ENCODE measurements around the gene SCYL1. TPM values are rescaled to one million over a fixed set of nuclear protein-coding genes. Genes with fewer than 3 reads are reported as not detected.

The SCYL1 gene
- total and polyA plus RNA-seq, 4 donors, result 54.3 to 107 (median 86.5) TPM

DNA sequence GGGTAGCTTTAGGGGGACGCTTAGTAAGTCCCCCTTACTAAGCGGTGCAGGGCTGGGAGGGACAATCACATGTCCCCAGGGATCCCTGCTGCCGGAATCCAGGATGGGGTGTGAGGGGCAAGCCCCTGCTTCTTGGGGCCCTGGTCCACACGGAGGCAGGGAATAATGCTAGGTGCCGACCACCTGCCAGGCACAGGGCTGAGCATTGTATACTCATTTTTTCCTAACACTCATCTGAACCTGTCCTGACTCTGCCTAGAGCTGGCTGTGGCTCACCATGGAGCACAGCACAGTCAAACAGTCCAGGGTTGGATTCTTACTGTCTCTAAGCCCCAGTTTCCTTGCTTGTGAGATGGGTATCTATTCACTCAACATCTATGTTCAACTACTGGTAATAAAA, 34.7 kb downstream of the SCYL1 start:
- 66 to 93% methylated on average over 5 of the region's 5 CpGs for WGBS, 2 donors
- peaks cover 0 to 2% (median 0%) of the 10 kb centered on the region in 3 donors for H3K27me3 ChIP-seq (ENCODE audit: control insufficient read depth in 3 of 3, insufficient read depth in 3 of 3, low read length in 2 of 3)
- no peak overlapping the region for H3K4me3 ChIP-seq
- TF ChIP-seq, protein P1, sequence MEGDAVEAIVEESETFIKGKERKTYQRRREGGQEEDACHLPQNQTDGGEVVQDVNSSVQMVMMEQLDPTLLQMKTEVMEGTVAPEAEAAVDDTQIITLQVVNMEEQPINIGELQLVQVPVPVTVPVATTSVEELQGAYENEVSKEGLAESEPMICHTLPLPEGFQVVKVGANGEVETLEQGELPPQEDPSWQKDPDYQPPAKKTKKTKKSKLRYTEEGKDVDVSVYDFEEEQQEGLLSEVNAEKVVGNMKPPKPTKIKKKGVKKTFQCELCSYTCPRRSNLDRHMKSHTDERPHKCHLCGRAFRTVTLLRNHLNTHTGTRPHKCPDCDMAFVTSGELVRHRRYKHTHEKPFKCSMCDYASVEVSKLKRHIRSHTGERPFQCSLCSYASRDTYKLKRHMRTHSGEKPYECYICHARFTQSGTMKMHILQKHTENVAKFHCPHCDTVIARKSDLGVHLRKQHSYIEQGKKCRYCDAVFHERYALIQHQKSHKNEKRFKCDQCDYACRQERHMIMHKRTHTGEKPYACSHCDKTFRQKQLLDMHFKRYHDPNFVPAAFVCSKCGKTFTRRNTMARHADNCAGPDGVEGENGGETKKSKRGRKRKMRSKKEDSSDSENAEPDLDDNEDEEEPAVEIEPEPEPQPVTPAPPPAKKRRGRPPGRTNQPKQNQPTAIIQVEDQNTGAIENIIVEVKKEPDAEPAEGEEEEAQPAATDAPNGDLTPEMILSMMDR (IDR thresholded peaks at IDR 0.05; ENCODE audit: control extremely low read depth, extremely low read depth), result no peak
- DNase-seq (peak in 1 of 3 donors; percentile 13), ATAC-seq (ENCODE audit: insufficient read depth, low FRiP score) (no peak)
- H3K4me1 ChIP-seq (ENCODE audit: control insufficient read depth in 5 of 5, insufficient read depth in 5 of 5, low read length in 5 of 5), result peaks cover 0 to 58% (median 30%) of the 10 kb centered on the region in 5 donors
- peak overlapping the region in 1 of 2 donors; percentile 58 for H3K9ac ChIP-seq (ENCODE audit: insufficient read depth in 1 of 2, low read length in 2 of 2)
- peaks cover 0 to 2% (median 0%) of the 10 kb centered on the region in 4 donors for H3K36me3 ChIP-seq (ENCODE audit: control insufficient read depth in 4 of 4, insufficient read depth in 4 of 4, low read length in 4 of 4)
- no peaks in the 10 kb centered on the region for H3K9me3 ChIP-seq (ENCODE audit: control insufficient read depth in 4 of 4, insufficient read depth in 3 of 4, low read length in 3 of 4)
- H3K27ac ChIP-seq (ENCODE audit: low read depth in 1 of 2, low read length in 1 of 2), result peak overlapping the region; percentile 66 to 90

DNA sequence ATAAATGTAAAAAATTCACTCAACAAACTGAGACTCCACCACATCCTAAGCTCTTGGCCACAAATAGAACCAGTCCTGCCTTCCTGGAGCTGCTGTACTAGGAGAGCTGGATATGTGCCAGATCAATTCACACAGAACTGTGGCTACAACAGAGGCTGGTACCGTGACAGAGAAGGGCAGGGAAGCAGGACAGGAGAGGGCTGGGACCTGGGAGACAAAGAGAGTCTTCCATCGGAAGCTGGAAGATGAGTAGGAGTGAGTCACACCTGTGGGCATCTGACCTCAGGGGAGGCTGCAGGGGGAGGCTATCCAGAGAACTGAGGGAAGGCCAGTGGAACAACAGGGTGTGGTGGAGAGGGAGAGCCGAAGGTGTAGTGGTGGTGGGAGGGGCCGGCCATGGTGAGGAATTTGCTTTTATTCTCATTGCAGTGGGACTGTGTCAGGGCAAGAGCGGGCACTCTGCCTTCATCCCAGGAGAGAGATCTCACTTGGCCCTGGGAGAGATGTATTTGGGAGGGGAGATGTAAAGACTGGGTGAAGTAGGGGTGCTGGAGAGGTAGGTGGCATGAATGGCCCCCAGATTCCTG, 35.2 kb downstream of the SCYL1 start:
- Histone ChIP-seq H3K4me1 (ENCODE audit: control insufficient read depth in 5 of 5, insufficient read depth in 5 of 5, low read length in 5 of 5) (peaks cover 0 to 58% (median 30%) of the 10 kb centered on the region in 5 donors), H3K4me3 (no peak overlapping the region), H3K9ac (ENCODE audit: insufficient read depth in 1 of 2, low read length in 2 of 2) (peak overlapping the region in 1 of 2 donors; percentile 58), H3K27me3 (ENCODE audit: control insufficient read depth in 3 of 3, insufficient read depth in 3 of 3, low read length in 2 of 3) (peaks cover 0 to 2% (median 0%) of the 10 kb centered on the region in 3 donors), H3K36me3 (ENCODE audit: control insufficient read depth in 4 of 4, insufficient read depth in 4 of 4, low read length in 4 of 4) (peaks cover 0 to 2% (median 0%) of the 10 kb centered on the region in 4 donors), H3K27ac (ENCODE audit: low read depth in 1 of 2, low read length in 1 of 2) (peak overlapping the region in 1 of 2 donors; percentile 90), H3K9me3 (ENCODE audit: control insufficient read depth in 4 of 4, insufficient read depth in 3 of 4, low read length in 3 of 4) (no peaks in the 10 kb centered on the region)
- DNase-seq (peak in 2 of 3 donors; percentile 51 to 65), ATAC-seq (ENCODE audit: insufficient read depth, low FRiP score) (no peak)
- 47 to 64% methylated on average over 5 of the region's 5 CpGs for WGBS, 2 donors
- TF ChIP-seq, protein P1 (IDR thresholded peaks at IDR 0.05; ENCODE audit: control extremely low read depth, extremely low read depth), result no peak

DNA sequence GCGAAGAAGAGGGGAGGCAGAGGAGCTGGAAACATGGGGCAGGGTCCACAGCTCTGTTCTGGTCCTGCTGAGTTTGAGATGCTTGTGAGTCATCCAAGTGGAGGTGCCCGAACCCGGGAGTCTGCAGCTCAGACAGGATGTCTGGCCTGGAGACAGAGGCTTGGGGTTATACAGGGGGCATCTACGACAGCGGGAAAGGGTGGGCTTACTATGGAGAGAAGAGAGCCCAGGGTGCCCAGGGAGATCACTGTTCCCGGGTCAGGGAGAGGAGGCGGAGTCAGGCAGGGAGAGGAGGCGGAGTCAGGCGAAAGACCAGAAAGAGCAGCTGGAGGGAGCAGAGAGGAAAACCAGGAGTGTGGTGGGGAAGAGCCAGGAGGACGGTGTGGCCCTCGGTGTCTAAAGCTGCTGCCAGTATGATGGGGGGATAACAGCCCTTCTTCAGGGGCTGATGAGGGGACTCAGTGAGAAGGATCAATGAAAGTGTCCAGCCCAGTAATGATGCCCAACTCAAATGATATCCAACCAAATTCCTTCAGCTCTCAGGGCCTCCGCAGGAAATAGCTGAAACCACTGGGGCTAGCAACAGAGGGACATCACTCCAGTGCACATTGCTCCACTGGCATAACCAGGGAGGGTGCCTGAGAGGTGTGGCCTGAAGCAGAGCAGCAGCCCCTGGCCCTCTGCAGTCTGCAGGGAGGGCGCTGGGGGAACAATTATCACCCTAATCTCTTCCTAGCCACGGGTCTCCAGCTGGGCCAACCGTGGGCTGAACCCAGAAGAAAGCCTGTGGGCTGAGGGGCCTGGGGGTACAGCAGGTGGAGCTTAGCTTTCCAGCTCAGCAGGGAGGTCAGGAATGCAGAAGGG, 35.9 kb downstream of the SCYL1 start:
- H3K27ac ChIP-seq (ENCODE audit: low read depth in 1 of 2, low read length in 1 of 2), result peak overlapping the region in 1 of 2 donors; percentile 90
- peaks cover 0 to 2% (median 0%) of the 10 kb centered on the region in 4 donors for H3K36me3 ChIP-seq (ENCODE audit: control insufficient read depth in 4 of 4, insufficient read depth in 4 of 4, low read length in 4 of 4)
- H3K9me3 ChIP-seq (ENCODE audit: control insufficient read depth in 4 of 4, insufficient read depth in 3 of 4, low read length in 3 of 4), result no peaks in the 10 kb centered on the region
- peaks cover 0 to 50% (median 30%) of the 10 kb centered on the region in 5 donors for H3K4me1 ChIP-seq (ENCODE audit: control insufficient read depth in 5 of 5, insufficient read depth in 5 of 5, low read length in 5 of 5)
- peaks cover 0 to 2% (median 0%) of the 10 kb centered on the region in 3 donors for H3K27me3 ChIP-seq (ENCODE audit: control insufficient read depth in 3 of 3, insufficient read depth in 3 of 3, low read length in 2 of 3)
- H3K4me3 ChIP-seq, result no peak overlapping the region
- WGBS, 2 donors, result 35 to 58% methylated on average over 15 of the region's 15 CpGs
- DNase-seq, result peak; percentile 64 to 76 (median 75)
- no peak for ATAC-seq (ENCODE audit: insufficient read depth, low FRiP score)
- no peak overlapping the region for H3K9ac ChIP-seq (ENCODE audit: insufficient read depth in 1 of 2, low read length in 2 of 2)
- TF ChIP-seq, protein P1 (IDR thresholded peaks at IDR 0.05; ENCODE audit: control extremely low read depth, extremely low read depth), result no peak
